ENCODE results near the gene CFAP77.

DNA sequence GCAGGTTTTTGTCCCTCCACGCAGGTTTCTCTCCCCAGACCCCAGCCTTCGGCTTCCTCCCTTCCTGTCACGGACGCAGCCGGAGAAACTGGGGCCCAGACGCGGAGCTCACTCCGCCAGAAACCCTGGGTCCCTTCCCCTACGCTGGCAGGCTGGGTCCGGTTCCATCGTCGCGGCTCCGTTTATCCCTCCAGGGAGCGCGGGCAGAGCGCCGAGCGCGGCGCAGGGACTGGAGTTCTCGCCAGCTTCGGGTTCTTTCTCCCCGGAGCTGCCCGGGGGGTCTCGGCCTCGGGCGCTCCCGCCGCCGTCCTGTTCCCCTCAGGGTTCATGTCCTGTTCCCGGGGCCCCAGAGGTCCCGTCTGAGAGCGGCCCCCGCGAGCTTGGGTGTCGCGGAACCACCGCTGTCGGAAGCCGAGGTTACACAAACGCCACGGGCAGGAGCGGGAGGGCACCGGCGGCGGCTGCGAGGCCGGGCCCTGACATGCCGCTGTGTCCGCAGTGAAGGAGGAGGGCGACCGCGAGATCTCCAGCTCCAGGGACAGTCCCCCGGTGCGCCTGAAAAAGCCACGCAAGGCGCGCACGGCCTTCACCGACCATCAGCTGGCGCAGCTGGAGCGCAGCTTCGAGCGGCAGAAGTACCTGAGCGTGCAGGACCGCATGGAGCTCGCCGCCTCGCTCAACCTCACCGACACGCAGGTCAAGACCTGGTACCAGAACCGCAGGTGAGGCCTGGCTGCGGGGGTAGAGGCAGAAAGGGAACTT lies 177.0 kb downstream of the CFAP77 start:
- no peak for TF ChIP-seq ELF4 (IDR thresholded peaks at IDR 0.05)
- TF ChIP-seq FOXK2 (IDR thresholded peaks at IDR 0.05): no peak
- no peak for TF ChIP-seq SP1 (IDR thresholded peaks at IDR 0.05)
- TF ChIP-seq FOXM1 (IDR thresholded peaks at IDR 0.05; ENCODE audit: borderline replicate concordance): no peak
- TF ChIP-seq TARDBP (IDR thresholded peaks at IDR 0.05): no peak
- TF ChIP-seq, protein P1, sequence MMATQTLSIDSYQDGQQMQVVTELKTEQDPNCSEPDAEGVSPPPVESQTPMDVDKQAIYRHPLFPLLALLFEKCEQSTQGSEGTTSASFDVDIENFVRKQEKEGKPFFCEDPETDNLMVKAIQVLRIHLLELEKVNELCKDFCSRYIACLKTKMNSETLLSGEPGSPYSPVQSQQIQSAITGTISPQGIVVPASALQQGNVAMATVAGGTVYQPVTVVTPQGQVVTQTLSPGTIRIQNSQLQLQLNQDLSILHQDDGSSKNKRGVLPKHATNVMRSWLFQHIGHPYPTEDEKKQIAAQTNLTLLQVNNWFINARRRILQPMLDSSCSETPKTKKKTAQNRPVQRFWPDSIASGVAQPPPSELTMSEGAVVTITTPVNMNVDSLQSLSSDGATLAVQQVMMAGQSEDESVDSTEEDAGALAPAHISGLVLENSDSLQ (IDR thresholded peaks at IDR 0.05): no peak
- TF ChIP-seq ARNT (IDR thresholded peaks at IDR 0.05): no peak
- no peak for TF ChIP-seq SUZ12 (IDR thresholded peaks at IDR 0.05)
- no peak for TF ChIP-seq ZNF384 (IDR thresholded peaks at IDR 0.05)
- TF ChIP-seq BHLHE40 (IDR thresholded peaks at IDR 0.05; ENCODE audit: borderline replicate concordance): no peak

All from HEK293T (cell line).